Measurements from ENCODE around the gene SLC4A5. TPM values are rescaled to one million over a fixed set of nuclear protein-coding genes. Genes with fewer than 3 reads are reported as not detected.

The SLC4A5 gene
- total RNA-seq, 1 donor: under 0.01 TPM

- DNase-seq (ENCODE audit: low read depth): no peak
Measured at GRCh38 chr2:74368499-74368898, 25.3 kb upstream of the SLC4A5 start.

GRCh38 chr2:74367789-74368188 lies 24.6 kb upstream of the SLC4A5 start:
- H3K4me3 ChIP-seq (ENCODE audit: low read depth, low read length): no peak overlapping the region
- DNase-seq (ENCODE audit: low read depth): no peak
- no peak for TF ChIP-seq CTCF (IDR thresholded peaks at IDR 0.05; ENCODE audit: insufficient read depth, low read depth, low read length)

More at GRCh38 chr2:74368499-74368898, 25.3 kb upstream of the SLC4A5 start:
- H3K4me3 ChIP-seq (ENCODE audit: low read depth, low read length): no peak overlapping the region
- no peak for TF ChIP-seq CTCF (IDR thresholded peaks at IDR 0.05; ENCODE audit: insufficient read depth, low read depth, low read length)

GRCh38 chr2:74366036-74366435 lies 22.8 kb upstream of the SLC4A5 start:
- no peak for DNase-seq (ENCODE audit: low read depth)
- no peak for TF ChIP-seq CTCF (IDR thresholded peaks at IDR 0.05; ENCODE audit: insufficient read depth, low read depth, low read length)
- H3K4me3 ChIP-seq (ENCODE audit: low read depth, low read length): no peak overlapping the region

GRCh38 chr2:74364533-74365505 lies 21.6 kb upstream of the SLC4A5 start:
- no peak overlapping the region for H3K4me3 ChIP-seq (ENCODE audit: low read depth, low read length)
- TF ChIP-seq CTCF (IDR thresholded peaks at IDR 0.05; ENCODE audit: insufficient read depth, low read depth, low read length): no peak
- DNase-seq (ENCODE audit: low read depth): no peak

GRCh38 chr2:74361327-74361726 lies 18.1 kb upstream of the SLC4A5 start:
- TF ChIP-seq CTCF (IDR thresholded peaks at IDR 0.05; ENCODE audit: insufficient read depth, low read depth, low read length): no peak
- no peak for DNase-seq (ENCODE audit: low read depth)
- no peak overlapping the region for H3K4me3 ChIP-seq (ENCODE audit: low read depth, low read length)

GRCh38 chr2:74357627-74358026 lies 14.4 kb upstream of the SLC4A5 start:
- no peak for DNase-seq (ENCODE audit: low read depth)
- no peak for TF ChIP-seq CTCF (IDR thresholded peaks at IDR 0.05; ENCODE audit: insufficient read depth, low read depth, low read length)

More at GRCh38 chr2:74357627-74358026, 14.4 kb upstream of the SLC4A5 start:
- H3K4me3 ChIP-seq (ENCODE audit: low read depth, low read length): no peak overlapping the region
